ENCODE results near the gene RUSF1. TPM values are rescaled to one million over a fixed set of nuclear protein-coding genes. Genes with fewer than 3 reads are reported as not detected.

RUSF1 gene
- total and polyA plus RNA-seq, 12 donors, result 41.2 to 110 (median 65.3) TPM

GRCh38 chr16:31513884-31514283 lies 5.7 kb upstream of the RUSF1 start:
- Histone ChIP-seq H3K4me1 (replicated peaks in 1 of 2) (peaks cover 4 to 10% of the 10 kb centered on the region in 2 donors), H3K27ac (no peak overlapping the region), H3K9me3 (replicated peaks in 1 of 3) (no peaks in the 10 kb centered on the region), H3K4me3 (no peak overlapping the region), H3K27me3 (no peaks in the 10 kb centered on the region), H3K36me3 (replicated peaks in 1 of 2) (no peaks in the 10 kb centered on the region)
- intact Hi-C loops (cut with DNase I), result no loop called here
- no peak for TF ChIP-seq POLR2A (IDR thresholded peaks at IDR 0.05)
- TF ChIP-seq CTCF (IDR thresholded peaks at IDR 0.05), result no peak
- no peak for DNase-seq

DNA sequence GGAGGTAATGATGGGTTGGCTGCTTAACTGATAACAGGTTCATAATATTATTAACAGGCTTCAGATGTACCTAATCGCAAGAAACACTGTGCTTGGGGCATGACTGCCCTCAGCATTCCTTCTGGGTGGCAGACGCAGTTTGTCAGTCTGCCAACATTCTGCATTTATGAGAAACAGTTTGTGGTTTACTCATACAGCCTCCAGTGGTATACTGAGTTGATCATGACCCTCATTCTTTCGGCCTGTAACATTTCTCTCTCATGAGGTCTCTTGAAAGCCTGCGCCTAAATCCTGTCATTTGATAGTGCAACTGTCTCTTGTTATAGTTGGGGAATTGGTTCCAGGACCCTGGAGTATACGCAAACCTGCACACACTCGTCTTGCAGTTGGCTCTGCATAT lies 4.9 kb upstream of the RUSF1 start:
- intact Hi-C loops (cut with DNase I), result no loop called here
- Histone ChIP-seq H3K27me3 (no peaks in the 10 kb centered on the region), H3K4me3 (no peak overlapping the region), H3K9me3 (replicated peaks in 1 of 3) (no peaks in the 10 kb centered on the region), H3K4me1 (replicated peaks in 1 of 2) (peaks cover 7 to 11% of the 10 kb centered on the region in 2 donors), H3K27ac (no peak overlapping the region), H3K36me3 (replicated peaks in 1 of 2) (no peaks in the 10 kb centered on the region)
- 68 to 85% (median 75%) methylated on average over 6 of the region's 6 CpGs for WGBS, 4 donors
- DNase-seq, result no peak
- TF ChIP-seq POLR2A (IDR thresholded peaks at IDR 0.05) (no peak), CTCF (IDR thresholded peaks at IDR 0.05) (no peak)

GRCh38 chr16:31508706-31509195 lies 560 bp upstream of the RUSF1 start:
- Histone ChIP-seq H3K27me3 (no peaks in the 10 kb centered on the region), H3K36me3 (replicated peaks in 1 of 2) (peaks cover 0 to 7% of the 10 kb centered on the region in 2 donors), H3K9me3 (replicated peaks in 1 of 3) (no peaks in the 10 kb centered on the region), H3K27ac (peak overlapping the region; percentile 62 to 92 (median 89)), H3K4me3 (peak overlapping the region; percentile 36 to 96 (median 91)), H3K4me1 (replicated peaks in 1 of 2) (peaks cover 7 to 28% of the 10 kb centered on the region in 2 donors)
- 10 to 13% (median 12%) methylated on average over 6 of the region's 6 CpGs for WGBS, 4 donors
- TF ChIP-seq CTCF (IDR thresholded peaks at IDR 0.05) (no peak), POLR2A (IDR thresholded peaks at IDR 0.05) (no peak)
- DNase-seq, result no peak
- intact Hi-C loops (cut with DNase I), result loop anchor here in 1 of 2 donors (10.0 kb wide), 1 partner anchor 206 kb away; a partner anchor contains a TSS

DNA sequence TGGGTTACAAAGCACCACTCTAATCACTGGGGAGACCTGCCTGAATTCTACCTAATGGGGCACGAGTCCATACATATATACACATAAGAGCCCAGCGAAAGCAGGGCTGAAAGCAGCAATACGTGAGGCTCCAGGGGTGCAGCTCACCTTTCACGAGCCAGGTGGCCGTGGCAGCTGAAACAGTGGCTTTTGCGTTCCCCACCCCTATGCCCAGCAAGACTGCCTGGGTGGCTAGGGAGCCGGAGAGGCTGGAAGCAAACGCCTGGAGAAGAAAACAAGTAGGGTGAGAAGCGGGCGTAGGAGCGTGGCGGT lies 618 bp downstream of the RUSF1 start:
- no peaks in the 10 kb centered on the region for H3K9me3 ChIP-seq (replicated peaks in 1 of 3)
- H3K27me3 ChIP-seq, result no peaks in the 10 kb centered on the region
- intact Hi-C loops (cut with DNase I), result loop anchor here in 1 of 2 donors (10.0 kb wide), 1 partner anchor 207 kb away; a partner anchor contains a TSS
- no peak for DNase-seq
- TF ChIP-seq POLR2A (IDR thresholded peaks at IDR 0.05) (no peak), CTCF (IDR thresholded peaks at IDR 0.05) (no peak)
- peak overlapping the region; percentile 36 to 96 (median 91) for H3K4me3 ChIP-seq
- peaks cover 0 to 7% of the 10 kb centered on the region in 2 donors for H3K36me3 ChIP-seq (replicated peaks in 1 of 2)
- H3K27ac ChIP-seq, result peak overlapping the region in 4 of 5 donors; percentile 62 to 92 (median 89)
- H3K4me1 ChIP-seq (replicated peaks in 1 of 2), result peaks cover 7 to 28% of the 10 kb centered on the region in 2 donors
- 3 to 5% (median 5%) methylated on average over 6 to 12 of the region's 12 CpGs for WGBS, 4 donors

Measured in adrenal gland (tissue), 12 donors.